ENCODE results near the gene OR2Z1.
"Not testable (repeated sequence)": the region's sequence is repeated elsewhere in the genome, so short reads cannot be mapped to it uniquely, and the experiment has no call there.

OR2Z1 gene

DNA sequence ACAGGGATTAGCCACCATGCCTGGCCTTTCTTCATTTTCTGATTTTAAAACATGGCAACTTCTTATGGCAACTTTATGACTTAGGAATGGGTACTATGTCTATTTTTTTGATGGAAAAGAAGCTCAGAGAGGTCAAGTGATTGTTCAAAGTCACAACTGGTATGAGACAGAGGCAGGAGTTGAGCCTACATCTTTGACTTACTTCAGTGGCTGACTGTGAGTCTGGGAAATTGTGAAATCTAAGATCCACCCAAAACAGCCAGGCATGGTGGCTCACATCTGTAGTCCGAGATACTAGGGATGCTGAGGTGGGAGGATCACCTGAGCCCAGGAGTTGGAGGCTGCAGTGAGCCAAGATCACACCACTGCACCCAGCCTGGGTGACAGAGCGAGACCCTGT lies 20.5 kb upstream of the OR2Z1 start:
- no peak overlapping the region for H3K4me3 ChIP-seq (ENCODE audit: low read depth, low read length)

DNA sequence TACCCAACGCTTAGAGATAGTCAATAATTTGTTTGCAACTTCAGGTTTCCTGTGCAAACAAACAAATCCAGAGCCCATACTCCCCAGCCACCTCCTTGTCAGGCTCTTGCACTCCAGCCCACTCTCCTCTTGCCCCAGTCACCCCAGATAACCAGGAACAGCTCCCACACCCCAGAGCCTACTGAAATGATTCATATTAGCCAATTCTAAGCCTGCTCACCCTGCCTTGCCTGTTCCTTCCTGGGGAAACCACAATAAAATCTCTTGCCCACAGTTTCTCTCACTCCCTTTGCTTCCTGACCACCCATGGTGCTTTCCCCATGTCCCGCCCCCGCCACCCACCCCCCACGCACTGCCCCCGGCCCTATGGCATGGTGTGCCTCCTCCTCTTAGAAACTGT lies 19.1 kb upstream of the OR2Z1 start:
- H3K4me3 ChIP-seq (ENCODE audit: low read depth, low read length) = no peak overlapping the region

DNA sequence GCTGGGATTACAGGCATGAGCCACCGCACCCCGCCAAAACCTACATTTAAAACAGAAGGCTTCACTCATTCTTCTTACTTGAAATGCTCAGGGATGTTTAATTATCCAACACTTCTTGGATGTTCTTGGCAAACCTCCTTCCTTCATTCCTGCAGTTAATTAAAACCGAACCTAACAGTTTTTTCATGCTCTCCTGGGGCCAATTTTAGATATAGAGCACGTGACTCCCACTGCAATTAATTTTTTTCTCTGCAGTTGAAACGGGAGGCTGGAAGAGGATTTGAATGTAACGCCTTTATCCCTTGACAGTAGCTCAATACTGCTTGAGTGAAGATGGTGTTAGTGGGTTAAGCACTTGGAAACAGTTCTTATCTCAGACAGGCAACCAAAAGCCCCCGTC lies 18.2 kb upstream of the OR2Z1 start:
- no peak overlapping the region for H3K4me3 ChIP-seq (ENCODE audit: low read depth, low read length)

DNA sequence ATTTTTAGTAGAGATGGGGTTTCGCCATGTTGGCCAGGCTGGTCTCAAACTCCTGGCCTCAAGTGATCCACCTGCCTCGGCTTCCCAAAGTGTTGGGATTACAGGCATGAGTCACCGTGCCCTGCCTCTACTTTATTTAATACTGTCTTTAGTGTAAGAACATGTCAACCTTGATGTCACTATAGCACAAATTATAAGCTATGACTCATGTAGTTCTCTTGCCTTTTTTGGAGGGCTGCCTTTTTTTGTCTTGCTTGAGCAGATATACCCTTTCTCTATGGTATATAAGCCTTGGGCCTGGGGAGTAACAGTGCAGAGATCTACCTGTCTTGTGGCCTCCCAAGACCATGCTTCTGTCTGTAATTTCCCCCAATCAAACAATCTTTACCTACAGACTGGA lies 16.1 kb upstream of the OR2Z1 start:
- H3K4me3 ChIP-seq (ENCODE audit: low read depth, low read length) = not testable (repeated sequence)

DNA sequence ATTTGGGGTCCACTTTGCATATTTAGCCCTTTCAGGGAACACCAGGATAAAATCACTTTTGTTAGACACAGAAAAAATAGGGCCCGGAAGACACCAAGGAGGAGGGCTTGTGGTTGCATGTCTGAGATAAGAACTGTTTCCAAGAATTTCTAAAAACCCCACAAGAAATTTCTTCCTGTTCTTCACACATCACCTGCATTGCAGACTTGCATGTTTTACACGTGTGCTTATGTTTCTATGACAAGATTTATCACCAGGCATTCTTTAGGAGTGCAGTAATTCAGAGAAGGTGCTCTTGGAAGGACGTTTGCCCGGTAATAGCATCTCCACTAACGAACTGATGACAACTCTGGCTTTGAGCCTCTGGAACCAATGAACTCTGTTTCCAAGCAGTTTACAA lies 15.7 kb upstream of the OR2Z1 start:
- no peak overlapping the region for H3K4me3 ChIP-seq (ENCODE audit: low read depth, low read length)

DNA sequence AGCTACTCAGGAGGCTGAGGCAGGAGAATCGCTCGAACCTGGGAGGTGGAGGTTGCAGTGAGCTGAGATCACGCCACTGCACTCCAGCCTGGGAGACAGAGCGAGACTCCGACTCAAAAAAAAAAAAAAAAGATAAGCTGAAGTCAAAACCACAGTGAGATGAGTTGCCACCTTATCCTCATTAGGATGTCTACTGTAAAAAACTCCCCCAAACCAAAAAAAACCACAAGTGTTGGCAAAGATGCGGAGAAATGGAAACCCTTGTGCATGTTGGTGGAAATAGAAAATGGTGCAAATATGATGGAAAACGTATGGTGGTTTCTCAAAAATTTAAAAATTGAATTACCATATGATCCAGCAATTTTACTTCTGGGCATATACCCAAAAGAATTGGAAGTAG lies 11.1 kb upstream of the OR2Z1 start:
- H3K4me3 ChIP-seq (ENCODE audit: low read depth, low read length) = not testable (repeated sequence)

DNA sequence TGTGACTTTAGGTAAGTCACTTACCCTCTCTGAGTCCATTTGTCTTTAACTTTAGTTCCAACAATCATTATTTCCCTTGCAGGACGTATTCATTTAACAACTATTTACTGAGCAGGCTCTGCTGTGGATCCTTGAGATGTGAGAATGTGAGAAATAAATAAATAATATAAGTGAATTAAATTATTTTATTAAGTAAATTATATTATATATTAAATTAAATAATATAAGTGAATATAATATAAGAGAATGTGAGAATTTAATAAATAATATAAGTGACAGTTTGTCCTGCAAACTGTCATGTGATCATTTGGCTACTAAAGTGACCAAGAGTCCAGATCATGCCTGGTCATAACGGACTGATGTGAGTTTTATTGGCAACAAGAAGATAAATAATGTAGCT lies 598 bp downstream of the OR2Z1 start:
- no peak overlapping the region for H3K4me3 ChIP-seq (ENCODE audit: low read depth, low read length)

DNA sequence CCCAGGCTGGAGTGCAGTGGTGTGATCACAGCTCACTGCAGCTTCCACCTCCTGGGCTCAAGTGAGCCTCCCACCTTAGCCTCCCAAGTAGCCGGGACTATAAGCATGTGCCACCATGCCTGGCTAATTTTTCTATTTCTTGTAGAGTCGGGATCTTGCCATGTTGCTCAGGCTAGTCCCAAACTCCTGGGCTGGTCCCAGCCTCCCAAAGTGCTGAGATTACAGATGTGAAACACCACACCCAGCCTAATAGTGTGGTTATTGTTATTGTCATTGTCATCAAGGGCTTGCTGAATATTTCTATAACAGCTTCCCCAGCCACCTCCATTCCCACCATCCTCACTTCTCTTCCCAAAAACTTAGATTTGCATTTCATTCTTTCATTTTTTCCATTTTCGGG lies 2.8 kb downstream of the OR2Z1 start:
- H3K4me3 ChIP-seq (ENCODE audit: low read depth, low read length) = no peak overlapping the region

DNA sequence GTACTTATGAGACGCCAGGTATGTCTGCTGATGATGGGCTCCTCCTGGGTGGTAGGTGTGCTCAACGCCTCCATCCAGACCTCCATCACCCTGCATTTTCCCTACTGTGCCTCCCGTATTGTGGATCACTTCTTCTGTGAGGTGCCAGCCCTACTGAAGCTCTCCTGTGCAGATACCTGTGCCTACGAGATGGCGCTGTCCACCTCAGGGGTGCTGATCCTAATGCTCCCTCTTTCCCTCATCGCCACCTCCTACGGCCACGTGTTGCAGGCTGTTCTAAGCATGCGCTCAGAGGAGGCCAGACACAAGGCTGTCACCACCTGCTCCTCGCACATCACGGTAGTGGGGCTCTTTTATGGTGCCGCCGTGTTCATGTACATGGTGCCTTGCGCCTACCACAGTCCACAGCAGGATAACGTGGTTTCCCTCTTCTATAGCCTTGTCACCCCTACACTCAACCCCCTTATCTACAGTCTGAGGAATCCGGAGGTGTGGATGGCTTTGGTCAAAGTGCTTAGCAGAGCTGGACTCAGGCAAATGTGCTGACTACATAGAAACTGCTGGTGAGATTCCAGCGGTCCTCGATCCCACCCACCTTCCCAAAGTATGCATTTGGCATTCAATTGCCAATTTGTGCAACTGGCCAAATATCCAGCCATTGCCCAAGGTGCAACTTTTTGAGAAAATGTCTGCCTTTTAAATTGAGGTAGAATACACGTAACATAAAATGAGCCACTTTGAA lies 10.2 kb downstream of the OR2Z1 start:
- no peak overlapping the region for H3K4me3 ChIP-seq (ENCODE audit: low read depth, low read length)

DNA sequence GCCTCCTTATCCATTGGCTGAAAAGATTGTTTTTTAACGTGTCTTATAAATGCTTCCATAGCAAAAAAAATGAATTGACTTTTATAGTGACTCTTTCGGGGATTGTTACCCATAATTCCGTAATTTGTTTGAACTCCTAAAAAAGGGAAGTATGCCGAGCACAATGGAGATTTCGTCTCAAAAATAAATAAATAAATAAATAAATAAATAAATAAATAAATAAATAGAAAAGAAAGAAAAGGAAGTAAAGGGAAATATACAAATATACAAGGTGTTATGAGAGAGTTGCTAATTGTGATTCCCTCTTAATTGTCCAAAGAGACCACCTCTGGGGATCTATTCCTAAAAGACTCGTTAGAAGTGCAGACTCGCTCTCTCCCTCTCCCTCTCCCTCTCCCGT lies 16.9 kb downstream of the OR2Z1 start:
- H3K4me3 ChIP-seq (ENCODE audit: low read depth, low read length) = no peak overlapping the region

DNA sequence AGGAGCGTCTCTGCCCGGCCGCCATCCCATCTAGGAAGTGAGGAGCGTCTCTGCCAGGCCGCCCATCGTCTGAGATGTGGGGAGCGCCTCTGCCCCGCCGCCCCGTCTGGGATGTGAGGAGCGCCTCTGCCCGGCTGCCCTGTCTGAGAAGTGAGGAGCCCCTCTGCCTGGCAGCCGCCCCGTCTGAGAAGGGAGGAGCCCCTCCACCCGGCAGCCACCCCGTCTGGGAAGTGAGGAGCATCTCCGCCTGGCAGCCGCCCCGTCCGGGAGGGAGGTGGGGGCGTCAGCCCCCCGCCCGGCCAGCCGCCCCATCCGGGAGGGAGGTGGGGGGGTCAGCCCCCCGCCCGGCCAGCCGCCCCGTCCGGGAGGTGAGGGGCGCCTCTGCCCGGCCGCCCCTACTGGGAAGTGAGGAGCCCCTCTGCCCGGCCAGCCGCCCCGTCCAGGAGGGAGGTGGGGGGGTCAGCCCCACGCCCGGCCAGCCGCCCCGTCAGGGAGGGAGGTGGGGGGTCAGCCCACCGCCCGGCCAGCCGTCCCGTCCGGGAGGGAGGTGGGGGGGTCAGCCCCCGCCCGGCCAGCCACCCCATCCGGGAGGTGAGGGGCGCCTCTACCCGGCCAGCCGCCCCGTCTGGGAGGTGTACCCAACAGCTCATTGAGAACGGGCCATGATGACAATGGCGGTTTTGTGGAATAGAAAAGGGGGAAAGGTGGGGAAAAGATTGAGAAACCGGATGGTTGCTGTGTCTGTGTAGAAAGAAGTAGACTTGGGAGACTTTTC lies 18.0 kb downstream of the OR2Z1 start:
- not testable (repeated sequence) for H3K4me3 ChIP-seq (ENCODE audit: low read depth, low read length)

DNA sequence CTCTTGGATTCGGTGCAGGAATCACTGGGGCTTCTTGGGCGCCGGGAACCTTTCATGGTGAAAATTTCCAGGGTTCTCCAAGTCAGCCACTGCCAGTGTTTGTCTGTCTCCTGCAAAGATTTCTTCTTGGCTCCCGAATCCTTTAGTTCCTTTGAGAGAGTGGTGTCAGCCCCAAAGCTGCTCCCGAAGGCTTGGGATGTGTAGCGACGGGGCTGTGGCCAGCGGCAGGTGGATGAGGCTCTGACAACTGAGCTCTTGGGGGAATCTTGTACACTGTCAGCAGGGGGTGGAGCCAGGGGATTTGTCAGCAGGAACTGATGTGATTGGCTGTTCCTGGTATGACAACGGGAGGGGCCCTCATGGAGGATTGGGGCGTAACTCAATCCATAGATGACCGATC lies 45.8 kb downstream of the OR2Z1 start:
- not testable (repeated sequence) for H3K4me3 ChIP-seq (ENCODE audit: low read depth, low read length)

DNA sequence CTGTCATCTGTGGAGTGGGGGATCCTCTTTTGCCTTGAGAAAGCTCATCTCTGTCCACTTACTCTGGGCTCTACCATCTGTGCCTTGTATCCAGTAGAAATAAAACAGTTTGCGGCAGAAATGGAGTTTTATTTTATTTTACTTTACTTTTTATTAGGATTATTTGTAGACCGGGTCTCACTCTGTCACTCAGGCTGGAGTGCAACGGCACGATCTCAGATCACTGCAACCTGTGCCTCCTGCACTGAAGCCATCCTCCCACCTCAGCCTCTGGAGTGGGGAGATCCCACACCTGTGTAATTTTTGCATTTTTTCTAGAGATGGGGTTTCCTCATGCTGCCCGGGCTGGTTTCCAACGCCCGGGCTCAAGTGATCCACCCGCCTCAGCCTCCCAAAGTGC lies 47.8 kb downstream of the OR2Z1 start:
- not testable (repeated sequence) for H3K4me3 ChIP-seq (ENCODE audit: low read depth, low read length)

DNA sequence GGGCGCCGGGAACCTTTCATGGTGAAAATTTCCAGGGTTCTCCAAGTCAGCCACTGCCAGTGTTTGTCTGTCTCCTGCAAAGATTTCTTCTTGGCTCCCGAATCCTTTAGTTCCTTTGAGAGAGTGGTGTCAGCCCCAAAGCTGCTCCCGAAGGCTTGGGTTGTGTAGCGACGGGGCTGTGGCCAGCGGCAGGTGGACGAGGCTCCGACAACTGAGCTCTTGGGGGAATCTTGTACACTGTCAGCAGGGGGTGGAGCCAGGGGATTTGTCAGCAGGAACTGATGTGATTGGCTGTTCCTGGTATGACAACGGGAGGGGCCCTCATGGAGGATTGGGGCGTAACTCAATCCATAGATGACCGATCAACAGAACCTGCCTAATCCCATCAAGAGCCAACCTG lies 52.2 kb downstream of the OR2Z1 start:
- H3K4me3 ChIP-seq (ENCODE audit: low read depth, low read length) = not testable (repeated sequence)
